RWPE2 (cell line): ENCODE data around the gene LRRTM4.

Experiments used
- ATAC-seq: fragments of 200-7000 bp; cut with Tn5 transposase; 3 replicates; pipeline ENCODE4 v1.9.1; 2021; ENCODE audit warnings: low read depth
- DNase-seq: peaks from one replicate; pipeline ENCODE4 v3.0.0-alpha.2; 2020; ENCODE audit warnings: low spot score
- H3K27ac ChIP-seq: fragments of 450-650 bp; 2 replicates; pipeline ENCODE4 v1.5.1; 2017; ENCODE audit warnings: mild to moderate bottlenecking; ENCODE audit not compliant: poor library complexity, severe bottlenecking
- H3K27me3 ChIP-seq: fragments of 250-450 bp; sonication (Bioruptor Pico); 2 replicates; pipeline ENCODE4 v1.5.1; 2021; ENCODE audit warnings: mild to moderate bottlenecking, moderate library complexity; ENCODE audit not compliant: insufficient read depth, poor library complexity, severe bottlenecking
- H3K36me3 ChIP-seq: fragments of 250-450 bp; sonication (Bioruptor Pico); 2 replicates; pipeline ENCODE4 v1.5.1; 2020; ENCODE audit warnings: low read depth, mild to moderate bottlenecking, moderate library complexity
- H3K4me1 ChIP-seq: fragments of 250-450 bp; sonication (Bioruptor Pico); 2 replicates; pipeline ENCODE4 v1.5.1; 2021; ENCODE audit warnings: mild to moderate bottlenecking, moderate library complexity; ENCODE audit not compliant: insufficient read depth, poor library complexity, severe bottlenecking
- H3K4me3 ChIP-seq: fragments of 250-450 bp; sonication (Bioruptor Pico); 2 replicates; pipeline ENCODE4 v1.5.1; 2021; ENCODE audit warnings: mild to moderate bottlenecking, moderate library complexity; ENCODE audit not compliant: severe bottlenecking
- H3K9me3 ChIP-seq: fragments of 250-450 bp; sonication (Bioruptor Pico); 2 replicates; pipeline ENCODE4 v1.5.1; 2021; ENCODE audit warnings: mild to moderate bottlenecking, moderate library complexity; ENCODE audit not compliant: severe bottlenecking
- TF ChIP-seq, protein P1 (sequence below): fragments of 450-650 bp; IDR thresholded peaks from one replicate; pipeline ENCODE4 v1.5.1; 2017; ENCODE audit warnings: mild to moderate bottlenecking, moderate library complexity; ENCODE audit not compliant: poor library complexity, severe bottlenecking

LRRTM4 gene

DNA sequence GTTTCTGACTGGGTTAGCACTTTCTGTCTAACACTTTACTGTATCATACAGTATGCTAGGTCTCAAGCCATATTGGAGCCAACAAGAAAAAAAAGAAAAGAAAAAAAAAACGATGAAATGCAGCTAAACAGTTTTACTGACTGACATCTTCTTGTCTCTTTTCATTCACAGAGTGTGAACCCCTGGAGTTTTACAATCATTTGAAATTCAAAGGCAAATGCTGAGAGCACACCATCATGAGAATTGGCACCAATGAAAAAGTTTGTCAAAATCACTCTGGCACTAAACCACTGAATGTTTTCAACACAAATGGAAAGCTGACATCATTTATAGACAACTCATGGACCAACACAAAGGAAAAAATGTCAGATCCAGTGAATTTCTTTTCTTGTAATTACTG lies 513.3 kb downstream of the LRRTM4 start:
- Histone ChIP-seq H3K9me3 (no peaks in the 10 kb centered on the region), H3K4me1 (peaks cover 6% of the 10 kb centered on the region), H3K36me3 (no peaks in the 10 kb centered on the region), H3K27me3 (no peaks in the 10 kb centered on the region), H3K4me3 (no peak overlapping the region), H3K27ac (no peak overlapping the region)
- TF ChIP-seq, protein P1, sequence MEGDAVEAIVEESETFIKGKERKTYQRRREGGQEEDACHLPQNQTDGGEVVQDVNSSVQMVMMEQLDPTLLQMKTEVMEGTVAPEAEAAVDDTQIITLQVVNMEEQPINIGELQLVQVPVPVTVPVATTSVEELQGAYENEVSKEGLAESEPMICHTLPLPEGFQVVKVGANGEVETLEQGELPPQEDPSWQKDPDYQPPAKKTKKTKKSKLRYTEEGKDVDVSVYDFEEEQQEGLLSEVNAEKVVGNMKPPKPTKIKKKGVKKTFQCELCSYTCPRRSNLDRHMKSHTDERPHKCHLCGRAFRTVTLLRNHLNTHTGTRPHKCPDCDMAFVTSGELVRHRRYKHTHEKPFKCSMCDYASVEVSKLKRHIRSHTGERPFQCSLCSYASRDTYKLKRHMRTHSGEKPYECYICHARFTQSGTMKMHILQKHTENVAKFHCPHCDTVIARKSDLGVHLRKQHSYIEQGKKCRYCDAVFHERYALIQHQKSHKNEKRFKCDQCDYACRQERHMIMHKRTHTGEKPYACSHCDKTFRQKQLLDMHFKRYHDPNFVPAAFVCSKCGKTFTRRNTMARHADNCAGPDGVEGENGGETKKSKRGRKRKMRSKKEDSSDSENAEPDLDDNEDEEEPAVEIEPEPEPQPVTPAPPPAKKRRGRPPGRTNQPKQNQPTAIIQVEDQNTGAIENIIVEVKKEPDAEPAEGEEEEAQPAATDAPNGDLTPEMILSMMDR, result no peak
- ATAC-seq, result no peak
- no peak for DNase-seq

DNA sequence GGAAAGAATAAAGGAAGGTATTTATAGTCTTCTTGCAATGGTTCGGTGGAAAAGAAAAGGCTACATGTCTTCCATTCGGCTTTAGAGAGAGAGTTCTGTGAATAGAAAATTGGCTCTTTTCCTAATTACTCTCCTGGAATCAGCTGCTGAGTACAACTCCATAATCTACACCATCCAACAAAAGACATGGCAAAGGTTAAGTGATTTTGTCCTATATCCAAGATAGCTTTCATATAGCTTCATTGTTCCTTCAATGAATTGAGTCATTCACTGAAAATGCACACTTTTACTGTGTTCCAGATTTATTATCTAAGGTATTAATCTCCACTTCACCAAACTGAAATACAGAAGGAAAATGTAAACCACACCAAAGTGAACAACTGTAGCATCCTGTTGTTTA lies 514.5 kb downstream of the LRRTM4 start:
- Histone ChIP-seq H3K36me3 (no peaks in the 10 kb centered on the region), H3K4me1 (peaks cover 6% of the 10 kb centered on the region), H3K9me3 (no peaks in the 10 kb centered on the region), H3K4me3 (no peak overlapping the region), H3K27ac (no peak overlapping the region), H3K27me3 (no peaks in the 10 kb centered on the region)
- no peak for DNase-seq
- TF ChIP-seq, protein P1, result no peak
- no peak for ATAC-seq

DNA sequence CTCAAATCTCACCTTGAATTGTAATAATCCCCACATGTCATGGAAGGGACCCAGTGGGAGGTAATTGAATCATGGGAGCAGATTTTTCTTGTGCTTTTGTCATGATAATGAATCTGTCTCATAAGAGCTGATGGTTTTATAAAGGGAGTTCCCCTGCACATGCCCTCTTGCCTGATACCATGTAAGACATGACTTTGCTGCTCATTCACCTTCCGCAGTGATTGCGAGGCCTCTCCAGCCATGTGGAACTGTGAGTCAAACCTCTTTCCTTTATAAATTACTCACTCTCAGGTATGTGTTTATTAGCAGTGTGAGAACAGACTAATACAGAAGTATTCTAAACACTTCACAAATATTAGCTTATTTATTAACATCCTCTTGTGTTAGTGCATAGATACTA lies 516.7 kb downstream of the LRRTM4 start:
- H3K27me3 ChIP-seq, result no peaks in the 10 kb centered on the region
- H3K9me3 ChIP-seq, result no peaks in the 10 kb centered on the region
- peak; percentile 42 for DNase-seq
- ATAC-seq, result peak; percentile 85
- no peak overlapping the region for H3K27ac ChIP-seq
- TF ChIP-seq, protein P1, result no peak
- no peak overlapping the region for H3K4me3 ChIP-seq
- peaks cover 14% of the 10 kb centered on the region for H3K4me1 ChIP-seq
- H3K36me3 ChIP-seq, result no peaks in the 10 kb centered on the region

DNA sequence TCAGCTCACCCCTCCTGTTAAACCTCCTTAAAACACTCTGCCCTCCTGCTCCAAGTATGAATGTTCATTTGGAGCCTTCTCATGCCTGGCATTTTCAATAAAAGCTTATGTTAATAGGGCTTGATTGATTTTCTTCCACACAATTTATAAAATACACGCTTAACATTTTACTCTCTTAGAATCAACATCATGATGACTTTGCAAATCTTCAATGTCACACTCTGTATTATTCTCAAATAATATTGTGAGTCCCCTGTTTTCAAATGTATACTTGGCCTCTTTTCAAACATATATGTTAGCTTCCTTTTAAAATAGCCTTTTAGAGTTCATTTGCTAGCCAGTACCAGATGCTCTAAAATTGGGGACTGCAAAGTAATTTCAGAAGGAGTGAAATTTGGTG lies 520.3 kb downstream of the LRRTM4 start:
- H3K9me3 ChIP-seq, result no peaks in the 10 kb centered on the region
- no peak for DNase-seq
- no peaks in the 10 kb centered on the region for H3K27me3 ChIP-seq
- H3K27ac ChIP-seq, result no peak overlapping the region
- no peaks in the 10 kb centered on the region for H3K36me3 ChIP-seq
- no peak for ATAC-seq
- TF ChIP-seq, protein P1, result no peak
- peaks cover 32% of the 10 kb centered on the region for H3K4me1 ChIP-seq
- no peak overlapping the region for H3K4me3 ChIP-seq

DNA sequence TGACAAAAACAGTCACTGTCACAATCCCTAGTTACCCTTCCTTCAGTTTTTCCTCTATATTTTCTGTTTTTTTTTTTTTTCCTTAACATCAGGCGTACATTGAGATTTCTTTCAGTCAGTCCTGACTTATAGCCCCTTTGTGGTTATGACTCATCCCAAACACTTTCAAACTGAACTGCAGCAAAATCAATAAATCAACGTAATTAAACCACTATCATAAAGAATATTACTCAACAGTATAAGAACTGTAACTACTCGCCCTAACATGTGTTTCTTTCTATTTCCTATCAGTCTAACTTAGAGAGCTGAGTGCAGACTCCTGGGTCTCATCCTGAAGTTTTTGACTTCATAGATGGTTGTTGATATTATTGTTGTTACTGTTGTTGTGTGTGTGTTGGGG lies 523.5 kb downstream of the LRRTM4 start:
- no peak overlapping the region for H3K27ac ChIP-seq
- DNase-seq (no peak), ATAC-seq (peak; percentile 72)

More for the DNA sequence above, 523.5 kb downstream of the LRRTM4 start:
- no peaks in the 10 kb centered on the region for H3K36me3 ChIP-seq
- no peak overlapping the region for H3K4me3 ChIP-seq
- H3K27me3 ChIP-seq, result no peaks in the 10 kb centered on the region
- TF ChIP-seq, protein P1, result no peak
- H3K9me3 ChIP-seq, result no peaks in the 10 kb centered on the region
- peaks cover 27% of the 10 kb centered on the region for H3K4me1 ChIP-seq
